Activated CD4-positive, alpha-beta T cell treated with anti-CD3 and anti-CD28 coated beads, Interleukin-2, amount 50 U/mL, for 4 hours (primary cell): ENCODE measurements around the gene NBPF9.
"Not testable (repeated sequence)": the region's sequence is repeated elsewhere in the genome, so short reads cannot be mapped to it uniquely, and the experiment has no call there.

Source experiments
- DNase-seq, 2 experiments: peaks; one replicate each; pipeline ENCODE4 v3.0.0-alpha.2; 2020

Gene NBPF9

GRCh38 chr1:149009761-149010160 is 93.6 kb downstream of the NBPF9 start:
- DNase-seq, result not testable (repeated sequence)

GRCh38 chr1:149008769-149009168 is 94.6 kb downstream of the NBPF9 start:
- DNase-seq, result not testable (repeated sequence)

- not testable (repeated sequence) for DNase-seq
These were observed 95.0 kb downstream of the NBPF9 start for GRCh38 chr1:149008326-149008725.
